Common myeloid progenitor, CD34-positive (primary cell): ENCODE results near the gene LSM7.

ENCODE experiments used
- CTCF ChIA-PET: fragments of 350-600 bp; sonication (Branson Sonifier 250); formaldehyde crosslinking; loops from one replicate; lab custom pipeline; 2021; ENCODE audit warnings: antibody characterized with exemption; lab: Charles Lee
- POLR2A ChIA-PET: fragments of 350-600 bp; sonication (Branson Sonifier 250); formaldehyde crosslinking; loops from one replicate; lab custom pipeline; 2021; ENCODE audit warnings: antibody characterized with exemption; lab: Charles Lee
- DNase-seq, 3 donors: peaks; one replicate each; pipeline versions ENCODE4 v3.0.0 to v3.0.0-alpha.2; 2013
- H3K27ac ChIP-seq, 2 experiments: 1 replicate in 1 of 2; 2 replicates in 1 of 2; pipeline ENCODE4 v1.7.0; 2013; ENCODE audit warnings: inconsistent platforms in 2 of 2, low read length in 2 of 2, mild to moderate bottlenecking in 2 of 2, low read depth in 1 of 2, moderate library complexity in 1 of 2; ENCODE audit not compliant: severe bottlenecking in 2 of 2, insufficient read depth in 1 of 2, poor library complexity in 1 of 2
- H3K27me3 ChIP-seq, 5 experiments: replicated peaks in 2 of 5; 1 replicate in 3 of 5; 2 replicates in 2 of 5; pipeline versions ENCODE4 v1.6.1 to v1.7.0; 2013; ENCODE audit warnings: low read length in 4 of 5, mild to moderate bottlenecking in 2 of 5, moderate library complexity in 2 of 5, inconsistent platforms in 1 of 5; ENCODE audit not compliant: insufficient read depth in 5 of 5, control insufficient read depth in 4 of 5
- H3K36me3 ChIP-seq, 4 experiments: 1 replicate in 2 of 4; 2 replicates in 2 of 4; pipeline versions ENCODE4 v1.6.1 to v1.7.0; 2013; ENCODE audit warnings: low read length in 3 of 4, control low read depth in 1 of 4, mild to moderate bottlenecking in 1 of 4; ENCODE audit not compliant: control insufficient read depth in 4 of 4, insufficient read depth in 4 of 4
- H3K4me1 ChIP-seq, 4 experiments: 1 replicate in 3 of 4; 2 replicates in 1 of 4; pipeline versions ENCODE4 v1.6.1 to v1.7.1; 2013; ENCODE audit warnings: low read length in 3 of 4, mild to moderate bottlenecking in 3 of 4, control low read depth in 1 of 4, inconsistent platforms in 1 of 4, moderate library complexity in 1 of 4; ENCODE audit not compliant: control insufficient read depth in 4 of 4, insufficient read depth in 4 of 4; ENCODE audit errors: control extremely low read depth in 1 of 4
- H3K4me3 ChIP-seq, 7 experiments: 1 replicate in 4 of 7; 2 replicates in 3 of 7; pipeline versions ENCODE4 v1.5.1 to v1.7.0; 2013; ENCODE audit warnings: mild to moderate bottlenecking in 7 of 7, low read length in 6 of 7, moderate library complexity in 6 of 7, inconsistent platforms in 2 of 7, low read depth in 2 of 7, control low read depth in 1 of 7; ENCODE audit not compliant: insufficient read depth in 4 of 7, control insufficient read depth in 1 of 7; ENCODE audit errors: extremely low read depth in 1 of 7
- H3K9me3 ChIP-seq, 5 experiments: 1 replicate in 4 of 5; 2 replicates in 1 of 5; pipeline versions ENCODE4 v1.6.1 to v1.7.1; 2013; ENCODE audit warnings: low read length in 4 of 5, mild to moderate bottlenecking in 2 of 5, inconsistent platforms in 1 of 5, low read depth in 1 of 5, moderate library complexity in 1 of 5; ENCODE audit not compliant: control insufficient read depth in 4 of 5, insufficient read depth in 2 of 5; ENCODE audit errors: control extremely low read depth in 1 of 5
- WGBS: methylation state at CpG from one replicate; pipeline ENCODE4 v1.1.5; 2013; ENCODE audit not compliant: insufficient coverage; 5-methylcytosine and 5-hydroxymethylcytosine counted together

Gene LSM7

GRCh38 chr19:2303211-2303798 lies 25.1 kb downstream of the LSM7 start:
- Histone ChIP-seq H3K27me3 (peaks cover 0 to 59% (median 28%) of the 10 kb centered on the region in 5 experiments), H3K27ac (no peak overlapping the region), H3K36me3 (peaks cover 0 to 6% (median 0%) of the 10 kb centered on the region in 4 experiments), H3K4me1 (peaks cover 0 to 36% (median 26%) of the 10 kb centered on the region in 4 experiments), H3K9me3 (no peaks in the 10 kb centered on the region), H3K4me3 (peak overlapping the region in 3 of 7 experiments; percentile 36 to 60 (median 43))
- 60% methylated on average over 18 of the region's 26 CpGs for WGBS
- DNase-seq: no peak
- POLR2A ChIA-PET: interaction anchor here (1.1 to 1.4 kb wide), 4 partner anchors 14 to 54 kb away, joined by 3 to 5 read pairs (median 4); partner anchors contain the start of gene AMH
- CTCF ChIA-PET: interaction anchor here (0.7 to 1.5 kb wide), 5 partner anchors 8 to 87 kb away, joined by 3 read pairs; no protein-coding TSS in a partner anchor

- no peak overlapping the region for H3K27ac ChIP-seq
- peak; percentile 49 to 77 (median 69) for DNase-seq
- 7% methylated on average over 46 of the region's 62 CpGs for WGBS
- ChIA-PET POLR2A (interaction anchor here (0.5 to 1.4 kb wide), 9 partner anchors 11 to 314 kb away, joined by 3 to 7 read pairs (median 5); partner anchors contain the start of genes AMH and PEAK3), CTCF (interaction anchor here (0.8 to 1.5 kb wide), 4 partner anchors 9 to 29 kb away, joined by 3 to 6 read pairs (median 3); no protein-coding TSS in a partner anchor)
- H3K27me3 ChIP-seq: peaks cover 0 to 55% (median 26%) of the 10 kb centered on the region in 5 experiments
- peaks cover 0 to 30% (median 20%) of the 10 kb centered on the region in 4 experiments for H3K4me1 ChIP-seq
- H3K4me3 ChIP-seq: peak overlapping the region in 4 of 7 experiments; percentile 15 to 60 (median 40)
- H3K36me3 ChIP-seq: peaks cover 0 to 6% (median under 1%) of the 10 kb centered on the region in 4 experiments
- H3K9me3 ChIP-seq: no peaks in the 10 kb centered on the region
These were observed 25.8 kb downstream of the LSM7 start for GRCh38 chr19:2302319-2303210.

GRCh38 chr19:2300533-2300932 lies 27.9 kb downstream of the LSM7 start:
- H3K4me3 ChIP-seq: no peak overlapping the region
- no peak overlapping the region for H3K27ac ChIP-seq
- peaks cover 2 to 13% (median 7%) of the 10 kb centered on the region in 4 experiments for H3K36me3 ChIP-seq
- WGBS: 66% methylated on average over 5 of the region's 17 CpGs
- peaks cover 0 to 27% (median 18%) of the 10 kb centered on the region in 4 experiments for H3K4me1 ChIP-seq
- peaks cover 0 to 35% (median 12%) of the 10 kb centered on the region in 5 experiments for H3K27me3 ChIP-seq
- CTCF ChIA-PET: interaction anchor here (1.0 kb wide), 1 partner anchor 146 kb away, joined by 3 read pairs; no protein-coding TSS in a partner anchor
- POLR2A ChIA-PET: interaction anchor here (0.9 to 1.2 kb wide), 2 partner anchors 15 to 31 kb away, joined by 3 to 4 read pairs; no protein-coding TSS in a partner anchor
- peak in 1 of 3 donors; percentile 14 for DNase-seq
- no peaks in the 10 kb centered on the region for H3K9me3 ChIP-seq

GRCh38 chr19:2296141-2296540 lies 32.2 kb downstream of the LSM7 start:
- peaks cover 0 to 36% (median 33%) of the 10 kb centered on the region in 4 experiments for H3K4me1 ChIP-seq
- H3K36me3 ChIP-seq: peaks cover 2 to 42% (median 20%) of the 10 kb centered on the region in 4 experiments
- no peak overlapping the region for H3K27ac ChIP-seq
- no peaks in the 10 kb centered on the region for H3K27me3 ChIP-seq
- no peaks in the 10 kb centered on the region for H3K9me3 ChIP-seq
- CTCF ChIA-PET: interaction anchor here (1.6 kb wide), 1 partner anchor 10 kb away, joined by 6 read pairs; no protein-coding TSS in a partner anchor
- POLR2A ChIA-PET: interaction anchor here (0.5 to 1.1 kb wide), 5 partner anchors 14 to 1390 kb away, joined by 3 to 5 read pairs (median 5); partner anchors contain the start of gene PEAK3
- H3K4me3 ChIP-seq: no peak overlapping the region
- DNase-seq: no peak
- WGBS: 98% methylated on average over 14 of the region's 16 CpGs

- peaks cover 2 to 42% (median 21%) of the 10 kb centered on the region in 4 experiments for H3K36me3 ChIP-seq
- ChIA-PET POLR2A (interaction anchor here (0.6 to 1.8 kb wide), 7 partner anchors 10 to 137 kb away, joined by 3 to 7 read pairs (median 4); no protein-coding TSS in a partner anchor), CTCF (interaction anchor here (0.6 to 1.5 kb wide), 9 partner anchors 9 to 100 kb away, joined by 3 to 8 read pairs (median 4); partner anchors contain the start of gene AMH)
- no peaks in the 10 kb centered on the region for H3K9me3 ChIP-seq
- H3K4me3 ChIP-seq: no peak overlapping the region
- no peak for DNase-seq
- 76% methylated on average over 20 of the region's 26 CpGs for WGBS
- H3K4me1 ChIP-seq: peaks cover 0 to 44% (median 38%) of the 10 kb centered on the region in 4 experiments
- no peaks in the 10 kb centered on the region for H3K27me3 ChIP-seq
- H3K27ac ChIP-seq: no peak overlapping the region
These were observed 33.6 kb downstream of the LSM7 start for GRCh38 chr19:2294687-2295335.

- peak overlapping the region; percentile 44 to 85 (median 74) for H3K4me3 ChIP-seq
- no peaks in the 10 kb centered on the region for H3K27me3 ChIP-seq
- H3K4me1 ChIP-seq: peaks cover 0 to 71% (median 69%) of the 10 kb centered on the region in 4 experiments
- H3K9me3 ChIP-seq: no peaks in the 10 kb centered on the region
- WGBS: 54% methylated on average over 53 of the region's 67 CpGs
- H3K36me3 ChIP-seq: peaks cover 0 to 36% (median 20%) of the 10 kb centered on the region in 4 experiments
- ChIA-PET POLR2A (interaction anchor here (0.6 to 1.7 kb wide), 6 partner anchors 11 to 34 kb away, joined by 3 to 7 read pairs (median 6); no protein-coding TSS in a partner anchor), CTCF (interaction anchor here (1.0 to 2.2 kb wide), 4 partner anchors 14 to 42 kb away, joined by 3 to 10 read pairs (median 3); no protein-coding TSS in a partner anchor)
- no peak overlapping the region for H3K27ac ChIP-seq
- peak in 1 of 3 donors; percentile 18 for DNase-seq
These were observed 37.1 kb downstream of the LSM7 start for GRCh38 chr19:2291185-2291751.
